GM20431 (cell line): ENCODE data around the gene POMGNT1.

Source experiments
- in situ Hi-C: fragments of 300-500 bp; cut with MseI, MboI; formaldehyde crosslinking; loops from one replicate; pipeline ENCODE4 v1.15.0; 2020; ENCODE audit warnings: low sequenced_read_pairs; ENCODE audit not compliant: unreplicated experiment

The POMGNT1 gene

DNA sequence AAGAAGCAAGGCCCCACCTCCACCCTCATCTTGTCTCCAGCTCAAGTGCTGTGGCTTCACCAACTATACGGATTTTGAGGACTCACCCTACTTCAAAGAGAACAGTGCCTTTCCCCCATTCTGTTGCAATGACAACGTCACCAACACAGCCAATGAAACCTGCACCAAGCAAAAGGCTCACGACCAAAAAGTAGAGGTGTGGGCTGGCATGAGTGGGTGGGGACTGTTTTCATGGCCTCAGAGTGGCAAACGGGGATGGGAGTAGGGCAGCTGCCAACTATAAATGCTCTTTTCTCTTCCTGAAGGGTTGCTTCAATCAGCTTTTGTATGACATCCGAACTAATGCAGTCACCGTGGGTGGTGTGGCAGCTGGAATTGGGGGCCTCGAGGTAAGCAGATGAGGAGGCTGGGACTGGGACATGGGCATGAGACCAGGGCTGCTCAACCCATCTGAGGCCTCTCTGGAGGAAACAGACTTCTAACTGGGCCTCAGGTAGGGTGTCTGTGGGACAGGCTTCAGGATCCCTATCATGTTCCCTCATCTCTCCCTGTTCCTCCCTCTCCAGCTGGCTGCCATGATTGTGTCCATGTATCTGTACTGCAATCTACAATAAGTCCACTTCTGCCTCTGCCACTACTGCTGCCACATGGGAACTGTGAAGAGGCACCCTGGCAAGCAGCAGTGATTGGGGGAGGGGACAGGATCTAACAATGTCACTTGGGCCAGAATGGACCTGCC, 13.1 kb downstream of the POMGNT1 start:
- in situ Hi-C loops: no loop called here

DNA sequence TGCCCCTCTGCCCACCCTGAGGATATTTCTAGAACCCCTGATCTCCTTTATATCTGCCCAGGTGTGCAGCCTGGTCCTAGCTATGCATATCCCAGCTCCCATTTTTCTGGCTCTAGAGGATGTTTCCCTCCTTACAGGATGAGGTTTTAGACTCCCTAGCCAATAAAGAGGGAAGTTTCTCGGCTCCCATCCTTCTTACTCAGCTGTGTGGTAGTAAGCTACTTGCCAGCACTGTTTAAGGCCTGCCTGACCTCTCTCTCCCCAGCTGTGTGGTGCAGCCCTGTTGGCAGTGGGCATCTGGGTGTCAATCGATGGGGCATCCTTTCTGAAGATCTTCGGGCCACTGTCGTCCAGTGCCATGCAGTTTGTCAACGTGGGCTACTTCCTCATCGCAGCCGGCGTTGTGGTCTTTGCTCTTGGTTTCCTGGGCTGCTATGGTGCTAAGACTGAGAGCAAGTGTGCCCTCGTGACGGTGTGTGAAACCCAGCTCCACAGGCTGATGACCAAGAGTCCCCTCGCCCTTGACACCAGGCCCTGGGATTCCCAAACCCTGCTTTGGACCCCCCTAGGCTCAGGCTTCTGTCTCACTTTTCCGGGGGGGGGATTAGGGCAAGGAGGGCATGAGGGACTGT, 14.2 kb downstream of the POMGNT1 start:
- in situ Hi-C loops: no loop called here

DNA sequence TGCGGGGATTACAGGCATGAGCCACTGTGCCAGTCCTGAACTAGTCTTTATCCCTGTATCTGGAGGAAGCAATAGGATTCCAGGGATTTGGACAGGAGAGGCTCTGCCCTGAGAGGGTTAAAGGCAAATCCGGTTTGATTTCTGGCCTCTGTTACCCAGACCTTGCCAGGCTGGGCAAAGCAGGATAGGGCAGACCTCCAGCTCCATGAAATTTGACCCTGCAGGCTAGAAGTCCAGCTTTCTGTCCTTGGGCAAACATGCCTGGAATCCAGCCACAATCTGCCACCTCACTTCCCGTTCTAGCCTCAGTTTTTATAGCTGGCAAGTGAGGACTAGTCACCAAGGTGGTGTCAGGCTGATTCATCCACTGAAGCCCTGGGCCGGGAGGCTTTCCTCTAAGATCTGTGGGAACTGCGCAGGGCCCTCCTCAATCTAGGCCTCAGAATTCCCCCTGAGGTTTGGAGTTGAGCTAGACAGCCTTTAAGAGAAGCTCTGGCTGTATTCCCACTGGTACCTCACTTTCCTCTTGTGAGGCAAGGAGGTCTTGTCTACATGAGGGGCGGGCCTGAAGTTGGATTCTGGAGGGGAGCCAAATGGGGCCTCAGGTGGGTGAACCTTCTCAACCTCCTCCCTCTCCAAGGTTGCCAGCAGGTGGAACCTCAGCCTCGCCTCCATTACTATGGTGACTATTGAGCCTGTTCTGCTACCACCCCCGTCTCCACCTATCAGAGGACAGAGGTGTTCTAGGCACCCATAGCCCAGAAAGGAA, 15.0 kb downstream of the POMGNT1 start:
- in situ Hi-C loops: no loop called here

DNA sequence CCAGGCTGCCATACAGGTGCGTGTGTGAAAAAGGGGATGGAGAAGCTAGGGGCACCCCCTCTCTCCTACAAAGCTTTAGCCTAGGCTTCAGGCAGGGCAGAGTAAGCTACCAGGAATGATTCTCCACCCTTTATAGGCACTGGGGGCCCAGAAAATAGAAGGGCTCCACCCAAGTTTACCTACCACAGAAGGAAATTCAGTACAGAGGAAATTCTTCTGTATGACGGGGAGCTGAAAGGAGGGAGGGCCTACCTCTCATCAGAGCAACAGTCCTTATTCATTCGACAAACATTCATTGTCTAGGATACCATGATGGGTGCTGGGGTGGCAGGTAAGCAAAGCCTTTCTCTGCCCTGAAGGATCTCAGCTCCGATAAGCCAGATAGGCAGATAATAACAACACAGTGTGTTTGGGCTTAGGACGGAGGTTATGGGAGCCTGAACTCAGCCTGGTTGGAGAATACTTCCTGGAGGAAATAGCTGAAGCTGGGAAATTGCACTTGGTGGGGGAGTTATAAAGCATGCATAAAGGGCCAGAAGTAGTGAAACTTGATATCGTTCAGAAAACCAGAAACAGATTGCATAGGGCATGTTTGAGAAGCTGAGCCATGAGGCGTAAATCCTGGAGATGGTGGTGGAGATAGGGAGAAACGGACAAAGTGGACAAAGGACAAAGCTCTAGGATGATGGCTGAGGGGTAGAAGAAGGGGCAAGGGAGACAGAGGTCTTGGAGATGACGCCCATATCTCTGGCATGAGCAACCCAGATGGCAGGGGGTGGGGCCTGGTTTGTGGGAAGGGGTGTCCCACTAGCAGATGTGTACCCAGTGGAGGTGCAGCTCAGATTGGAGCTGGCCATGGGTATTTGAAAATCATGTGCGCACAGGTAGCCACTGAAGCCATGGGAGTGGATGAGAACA, 16.6 kb downstream of the POMGNT1 start:
- in situ Hi-C loops: no loop called here

DNA sequence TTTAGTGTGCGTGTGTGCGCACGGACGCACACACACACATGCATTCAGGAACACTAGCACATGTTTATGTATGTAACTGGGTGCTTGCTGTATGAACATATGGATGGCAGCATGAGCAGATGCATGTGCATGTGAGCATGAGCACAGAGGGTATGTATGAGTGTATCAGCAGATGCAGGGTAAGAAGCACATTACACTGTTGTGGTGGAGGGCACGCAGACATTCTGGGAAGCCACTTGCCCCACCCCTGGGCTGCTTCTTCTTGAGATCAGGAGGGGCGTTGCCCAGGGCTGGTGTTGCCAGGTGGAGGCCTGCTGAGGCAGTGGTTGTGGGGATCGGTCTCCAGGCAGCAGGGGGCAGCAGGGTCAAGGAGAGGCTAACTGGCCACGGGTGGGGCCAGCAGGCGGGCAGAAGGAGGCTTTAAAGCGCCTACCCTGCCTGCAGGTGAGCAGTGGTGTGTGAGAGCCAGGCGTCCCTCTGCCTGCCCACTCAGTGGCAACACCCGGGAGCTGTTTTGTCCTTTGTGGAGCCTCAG, 18.1 kb downstream of the POMGNT1 start:
- in situ Hi-C loops: no loop called here

DNA sequence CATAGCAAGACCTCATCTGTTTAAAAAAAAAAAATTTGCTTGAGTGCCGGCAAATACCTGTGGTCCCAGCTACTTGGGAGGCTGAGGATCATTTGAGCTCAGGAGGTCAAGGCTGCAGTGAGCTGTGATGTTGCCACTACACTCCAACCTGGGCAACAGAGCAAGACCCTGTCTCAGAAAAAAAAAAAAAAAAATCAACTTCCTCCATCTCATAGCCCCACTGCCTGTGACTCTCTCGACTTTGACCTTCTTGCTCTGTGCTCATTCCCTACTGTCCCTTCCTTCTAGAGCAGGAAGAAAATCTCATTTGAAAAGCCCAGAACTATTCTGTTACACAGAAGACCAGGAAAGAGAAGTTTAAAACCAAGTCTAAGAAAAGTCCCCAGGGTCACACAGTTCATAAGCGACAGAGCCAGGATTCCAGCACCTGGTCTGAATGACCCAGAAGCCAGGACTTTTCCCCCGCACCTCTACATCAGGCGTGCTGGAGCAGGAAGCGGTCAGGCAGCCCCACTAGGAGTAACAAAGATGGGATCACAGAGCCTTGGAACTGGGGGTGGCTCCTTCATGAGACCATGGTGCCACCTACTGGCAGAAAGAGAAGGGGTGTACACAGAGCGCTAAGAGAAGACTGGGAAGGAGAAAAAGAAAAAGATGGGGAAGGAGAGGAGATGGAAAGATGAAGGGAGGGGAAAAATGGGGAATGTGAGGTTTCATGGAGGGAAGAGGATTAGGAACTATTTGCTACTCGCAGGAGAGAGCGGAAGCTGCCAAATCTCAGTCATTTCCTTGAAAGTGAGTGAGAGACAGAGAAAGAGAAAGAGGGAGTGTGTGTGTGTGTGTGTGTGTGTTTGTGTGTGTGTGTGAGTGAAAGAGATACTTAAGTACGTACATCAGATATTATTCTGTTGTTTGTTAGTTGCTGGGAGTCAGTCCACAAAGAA, 18.8 kb downstream of the POMGNT1 start:
- in situ Hi-C loops: loop anchor here (5.0 kb wide), 1 partner anchor 142 kb away; no protein-coding TSS in a partner anchor

DNA sequence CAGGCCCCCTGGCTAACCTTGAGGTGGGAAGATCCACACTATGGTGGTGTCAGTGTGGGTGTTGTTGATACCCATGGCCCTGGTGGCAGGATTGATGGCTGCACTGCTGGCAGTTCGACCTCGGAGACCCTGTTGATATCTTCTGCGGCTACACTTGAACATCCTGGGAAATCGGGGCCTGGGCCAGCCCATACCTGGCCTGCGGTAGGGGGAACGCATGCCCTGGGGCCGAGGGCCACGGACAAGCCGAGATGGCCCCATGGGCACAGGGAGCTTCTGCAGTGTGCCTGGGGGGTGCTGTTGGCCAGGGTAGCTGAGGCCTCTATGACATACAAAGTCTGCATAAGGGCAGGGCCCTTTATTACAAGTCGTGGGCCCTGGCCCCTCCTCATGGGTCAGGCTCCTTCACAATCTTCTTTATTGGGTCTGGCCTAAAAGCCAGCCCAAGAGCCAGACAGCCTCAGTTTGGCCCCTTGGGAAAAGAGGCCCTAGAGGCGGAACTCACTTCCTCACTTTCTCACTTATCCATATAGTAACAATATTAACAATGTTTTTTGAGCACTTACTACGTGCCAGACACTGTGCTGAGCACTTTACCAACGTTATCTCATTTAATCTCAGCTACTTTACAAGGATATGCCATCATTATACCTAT, 21.9 kb downstream of the POMGNT1 start, which contains the start of gene P3R3URF:
P3R3URF (minus strand) TSS at position 278 of the 655 bp plus-strand sequence; CDS start at position 261, 17 bp downstream.
- in situ Hi-C loops: loop anchor here (5.0 kb wide), 1 partner anchor 139 kb away; no protein-coding TSS in a partner anchor

DNA sequence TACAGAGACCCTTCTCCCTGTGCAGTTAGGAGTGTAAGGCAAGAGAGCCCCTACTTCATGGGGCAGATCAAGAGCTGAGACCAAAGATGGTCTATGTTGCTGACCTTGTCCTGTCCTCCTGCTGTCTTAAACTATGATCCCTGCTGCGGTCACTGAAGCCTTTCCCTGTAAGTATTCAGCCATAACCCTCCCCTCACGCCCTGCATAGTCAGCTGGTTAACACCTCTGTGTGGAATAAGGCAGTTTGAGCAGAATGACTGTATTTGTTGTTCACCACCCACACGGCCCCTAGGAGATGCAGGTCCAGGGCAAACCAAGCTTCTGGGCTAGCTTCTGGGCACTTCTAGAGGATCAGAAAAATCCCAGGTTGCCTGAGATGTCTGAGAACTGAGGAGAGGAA, 23.0 kb downstream of the POMGNT1 start:
- in situ Hi-C loops: loop anchor here (5.0 kb wide), 1 partner anchor 138 kb away; no protein-coding TSS in a partner anchor

DNA sequence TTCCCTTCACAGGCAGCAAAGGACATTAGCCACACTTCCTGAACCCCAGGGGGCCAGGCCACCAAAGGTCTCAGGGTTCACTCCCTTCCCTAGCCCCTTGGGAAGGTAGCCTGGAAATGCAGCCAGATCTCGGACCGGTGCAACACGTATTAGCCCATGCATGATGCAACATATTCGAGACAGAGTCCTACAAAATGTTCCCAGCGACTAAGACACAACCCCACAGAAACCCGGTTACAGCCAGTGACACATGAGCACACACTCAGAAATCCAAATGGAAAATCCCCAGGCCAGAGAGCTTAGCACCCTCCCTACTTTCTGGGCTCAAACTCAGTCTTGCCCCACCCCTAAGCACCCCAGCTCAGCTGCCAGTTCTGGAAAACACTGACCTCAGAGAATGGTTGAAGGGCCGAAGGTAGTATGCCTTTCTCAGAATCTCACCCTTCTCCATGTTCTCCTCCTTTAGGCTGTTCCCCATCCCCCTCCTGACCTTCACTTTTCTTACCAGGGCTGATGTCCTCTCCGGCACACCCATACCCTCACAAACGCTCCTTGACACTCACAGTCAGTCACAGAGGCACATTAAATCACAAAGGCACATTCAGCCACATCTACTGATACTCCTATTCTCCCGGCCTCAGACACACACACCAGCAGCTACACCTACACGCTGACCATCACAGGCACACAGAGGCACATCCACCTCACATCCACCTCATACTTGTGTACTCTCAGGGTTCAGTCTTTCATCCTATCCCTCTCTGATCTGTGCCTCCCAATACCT, 23.6 kb downstream of the POMGNT1 start, which contains the start of gene TSPAN1:
TSPAN1 (plus strand) TSS at position 640 of the 784 bp plus-strand sequence. CDS start 6,021 bp downstream, outside the sequence.
- in situ Hi-C loops: loop anchor here (5.0 kb wide), 1 partner anchor 137 kb away; no protein-coding TSS in a partner anchor

DNA sequence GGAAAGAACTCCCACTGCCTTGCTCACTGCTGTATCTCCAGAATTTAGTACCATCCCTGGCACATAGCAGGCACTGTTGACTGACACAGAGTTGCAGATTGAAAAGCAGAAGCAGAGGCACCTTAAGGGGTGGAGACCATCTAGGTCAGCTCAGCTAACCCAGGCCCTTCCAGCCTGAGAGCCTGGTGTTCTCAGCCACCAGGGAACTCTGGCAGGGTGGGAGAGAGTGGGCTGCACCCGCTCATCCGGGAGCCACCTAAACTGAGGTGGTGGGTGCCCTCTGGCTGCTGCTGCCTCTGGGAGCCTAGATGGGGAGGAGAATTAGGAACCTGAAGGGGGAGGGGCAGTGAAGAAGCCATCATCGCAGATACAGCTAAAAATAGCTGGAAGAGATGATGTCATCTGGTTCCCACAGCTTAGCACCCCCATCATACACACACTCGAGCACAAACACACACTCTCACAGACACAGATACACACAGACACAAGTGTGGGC, 24.8 kb downstream of the POMGNT1 start:
- in situ Hi-C loops: no loop called here

DNA sequence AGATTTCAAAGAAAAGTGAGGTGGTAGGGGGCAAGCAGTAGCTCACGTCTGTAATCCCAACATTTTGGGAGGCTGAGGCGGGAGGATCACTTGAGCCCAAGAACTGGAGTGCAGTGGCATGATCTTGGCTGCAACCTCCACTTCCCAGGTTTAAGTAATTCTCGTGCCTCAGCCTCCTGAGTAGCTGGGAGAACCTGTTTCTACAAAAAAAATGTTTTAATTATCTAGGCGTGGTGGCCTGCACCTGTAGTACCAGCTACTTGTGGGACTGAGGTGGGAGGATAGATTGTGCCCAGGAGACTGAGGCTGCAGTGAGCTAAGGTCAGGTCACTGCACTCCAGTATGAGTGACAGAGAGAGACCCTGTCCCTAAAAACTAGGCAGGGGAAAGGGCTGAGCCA, 25.9 kb downstream of the POMGNT1 start:
- in situ Hi-C loops: no loop called here

DNA sequence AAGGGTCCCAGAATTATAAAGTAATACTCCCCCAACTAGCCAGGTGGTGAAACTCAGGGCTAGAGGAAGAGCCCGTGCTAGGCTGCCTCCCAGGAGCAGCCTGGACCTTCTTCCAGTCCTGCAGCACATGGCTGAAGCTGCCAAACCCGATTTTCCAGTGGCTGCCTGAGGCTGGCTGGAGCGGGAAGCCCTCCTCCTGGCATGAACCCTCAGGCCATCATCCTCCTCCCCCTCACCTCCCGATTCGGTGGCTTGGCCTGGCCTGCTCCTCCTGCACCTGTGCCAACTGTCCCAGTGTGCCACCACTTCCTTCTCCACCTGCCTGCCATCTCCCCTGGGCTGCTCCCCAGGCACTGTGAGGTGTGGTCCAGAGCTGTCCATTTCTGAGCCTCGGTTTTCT, 26.4 kb downstream of the POMGNT1 start:
- in situ Hi-C loops: no loop called here

DNA sequence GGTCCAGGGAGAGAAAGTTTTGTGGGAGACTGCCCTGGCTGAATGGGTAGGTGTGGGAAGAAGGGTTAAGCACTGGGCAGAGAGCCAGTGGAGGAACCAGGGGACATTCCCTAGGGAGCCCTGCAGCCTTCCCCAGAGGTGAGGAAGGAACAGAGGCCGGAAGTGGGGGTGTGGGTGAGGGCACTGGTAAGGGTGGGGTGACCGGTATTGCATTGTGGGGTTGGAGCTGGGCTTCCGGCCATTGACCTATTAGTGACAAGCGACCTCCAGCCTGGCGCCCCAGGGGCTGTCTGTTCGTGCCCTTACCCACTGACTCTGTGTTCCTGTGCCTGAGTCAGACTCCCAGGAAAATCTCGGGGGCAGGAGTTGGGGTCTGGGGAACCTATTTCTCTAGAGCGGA, 26.9 kb downstream of the POMGNT1 start:
- in situ Hi-C loops: no loop called here

DNA sequence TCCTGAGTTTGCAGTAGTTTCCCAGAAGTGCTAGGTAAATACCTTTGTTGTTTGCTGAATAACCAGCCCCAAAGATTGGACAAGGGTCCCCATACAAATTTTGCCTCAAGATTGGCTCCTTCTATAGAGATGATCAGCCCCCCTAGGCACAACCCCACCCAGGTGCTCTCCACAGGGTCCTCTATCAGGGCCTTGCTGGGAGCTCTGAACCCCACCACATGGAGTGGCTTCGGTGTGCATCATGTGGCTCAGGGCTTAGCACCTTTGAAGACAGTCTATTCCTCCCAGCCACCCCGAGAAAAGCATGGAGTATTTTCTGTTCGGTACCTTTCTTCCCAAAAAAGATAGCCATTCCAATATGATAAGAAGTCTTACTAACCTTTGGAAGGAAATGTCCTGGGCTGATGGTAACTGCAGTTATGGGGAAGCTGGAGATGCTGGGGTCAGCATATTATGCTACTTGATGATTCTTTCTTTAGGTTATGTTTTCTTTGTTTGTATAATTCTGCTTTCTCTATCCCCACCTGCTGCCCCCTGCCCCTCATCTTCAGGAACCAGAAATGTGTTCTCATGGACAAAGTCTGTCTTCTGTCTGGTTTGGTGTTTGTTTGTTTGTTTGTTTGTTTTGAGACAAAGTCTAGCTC, 28.3 kb downstream of the POMGNT1 start:
- in situ Hi-C loops: no loop called here

DNA sequence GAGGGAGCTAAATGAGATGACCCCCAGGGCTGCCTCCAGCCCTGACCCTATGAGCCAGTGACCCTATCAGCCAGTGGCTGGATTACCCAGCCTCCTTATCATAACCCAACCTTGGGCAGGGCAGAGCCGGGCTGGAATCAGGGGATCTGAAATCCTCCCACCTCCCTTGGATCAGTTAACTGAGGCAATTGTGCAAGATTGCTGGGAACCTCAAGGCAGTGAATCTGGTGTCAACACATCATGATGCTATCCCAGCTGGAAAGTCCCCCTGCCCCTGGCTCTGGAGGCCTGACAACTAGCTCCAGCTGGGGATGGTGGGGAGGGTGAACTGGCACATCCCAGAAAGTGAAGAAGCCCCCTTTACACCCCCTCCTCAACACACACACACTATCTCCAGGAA, 29.8 kb downstream of the POMGNT1 start:
- in situ Hi-C loops: no loop called here
